Activated naive CD4-positive, alpha-beta T cell treated with anti-CD3 and anti-CD28 coated beads, Interleukin-2, amount 10 ng/mL, durations not matched to agents 7 days and 5 days (primary cell): Measurements from ENCODE around the gene PPP1R15A.

Experiments used
- CTCF ChIA-PET: fragments of 350-600 bp; sonication (Branson Sonifier 250); formaldehyde crosslinking; loops from one replicate; lab custom pipeline; 2021; ENCODE audit warnings: antibody characterized with exemption; lab: Charles Lee
- DNase-seq: peaks from one replicate; pipeline ENCODE4 v3.0.0-alpha.2; 2020
- H3K27ac Mint-ChIP-seq: one replicate; pipeline ENCODE4 v1.8.0; 2021; ENCODE audit warnings: mild to moderate bottlenecking, moderate library complexity, mixed read lengths
- H3K27me3 Mint-ChIP-seq: one replicate; pipeline ENCODE4 v1.8.0; 2021; ENCODE audit warnings: mild to moderate bottlenecking, mixed read lengths
- H3K36me3 Mint-ChIP-seq: one replicate; pipeline ENCODE4 v1.8.0; 2021; ENCODE audit warnings: mixed read lengths
- H3K4me1 Mint-ChIP-seq: one replicate; pipeline ENCODE4 v1.8.0; 2021; ENCODE audit warnings: mixed read lengths
- H3K4me3 Mint-ChIP-seq: one replicate; pipeline ENCODE4 v1.8.0; 2021; ENCODE audit warnings: mild to moderate bottlenecking, moderate library complexity, mixed read lengths
- H3K9me3 Mint-ChIP-seq: one replicate; pipeline ENCODE4 v1.8.0; 2021; ENCODE audit warnings: mixed read lengths

The PPP1R15A gene

DNA sequence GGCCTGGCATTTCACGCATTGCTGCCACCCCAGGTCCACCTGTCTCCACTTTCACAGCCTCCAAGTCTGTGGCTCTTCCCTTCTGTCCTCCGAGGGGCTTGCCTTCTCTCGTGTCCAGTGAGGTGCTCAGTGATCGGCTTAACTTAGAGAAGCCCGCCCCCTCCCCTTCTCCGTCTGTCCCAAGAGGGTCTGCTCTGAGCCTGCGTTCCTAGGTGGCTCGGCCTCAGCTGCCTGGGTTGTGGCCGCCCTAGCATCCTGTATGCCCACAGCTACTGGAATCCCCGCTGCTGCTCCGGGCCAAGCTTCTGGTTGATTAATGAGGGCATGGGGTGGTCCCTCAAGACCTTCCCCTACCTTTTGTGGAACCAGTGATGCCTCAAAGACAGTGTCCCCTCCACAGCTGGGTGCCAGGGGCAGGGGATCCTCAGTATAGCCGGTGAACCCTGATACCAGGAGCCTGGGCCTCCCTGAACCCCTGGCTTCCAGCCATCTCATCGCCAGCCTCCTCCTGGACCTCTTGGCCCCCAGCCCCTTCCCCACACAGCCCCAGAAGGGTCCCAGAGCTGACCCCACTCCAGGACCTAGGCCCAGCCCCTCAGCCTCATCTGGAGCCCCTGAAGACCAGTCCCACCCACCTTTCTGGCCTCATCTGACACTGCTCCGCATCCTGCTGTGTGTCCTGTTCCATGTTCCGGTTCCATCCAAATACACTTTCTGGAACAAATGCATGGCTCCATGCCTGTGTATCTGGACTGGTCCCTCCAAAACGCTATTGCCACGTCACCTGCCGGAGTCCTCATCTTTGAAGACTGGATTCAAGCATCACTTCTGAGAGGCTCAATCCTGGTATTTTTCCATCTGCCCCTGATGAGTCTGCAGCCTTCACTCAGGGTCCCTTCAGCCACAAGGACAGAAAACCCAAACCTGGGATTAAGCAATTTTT, 50.6 kb downstream of the PPP1R15A start:
- Mint-ChIP-seq H3K27me3 (no peaks in the 10 kb centered on the region), H3K4me1 (peaks cover 5% of the 10 kb centered on the region), H3K4me3 (no peak overlapping the region), H3K27ac (no peak overlapping the region), H3K9me3 (no peaks in the 10 kb centered on the region), H3K36me3 (peaks cover 31% of the 10 kb centered on the region)
- CTCF ChIA-PET, result no interaction called here
- no peak for DNase-seq

GRCh38 chr19:48925240-48925843, 53.1 kb downstream of the PPP1R15A start:
- DNase-seq, result no peak
- H3K4me3 Mint-ChIP-seq, result no peak overlapping the region
- H3K9me3 Mint-ChIP-seq, result no peaks in the 10 kb centered on the region
- CTCF ChIA-PET, result interaction anchor here (1.3 kb wide), 1 partner anchor 73 kb away, joined by 4 read pairs; no protein-coding TSS in a partner anchor
- no peak overlapping the region for H3K27ac Mint-ChIP-seq
- peaks cover 20% of the 10 kb centered on the region for H3K36me3 Mint-ChIP-seq
- H3K4me1 Mint-ChIP-seq, result peaks cover 5% of the 10 kb centered on the region
- H3K27me3 Mint-ChIP-seq, result no peaks in the 10 kb centered on the region
